Activated CD4-positive, alpha-beta T cell treated with anti-CD3 and anti-CD28 coated beads, Interleukin-2, amount 50 U/mL, for 48 hours (primary cell): ENCODE data around the gene TOLLIP.

Experiments
- DNase-seq, 2 experiments: peaks; one replicate each; pipeline ENCODE4 v3.0.0-alpha.2; 2020

The TOLLIP gene

DNA sequence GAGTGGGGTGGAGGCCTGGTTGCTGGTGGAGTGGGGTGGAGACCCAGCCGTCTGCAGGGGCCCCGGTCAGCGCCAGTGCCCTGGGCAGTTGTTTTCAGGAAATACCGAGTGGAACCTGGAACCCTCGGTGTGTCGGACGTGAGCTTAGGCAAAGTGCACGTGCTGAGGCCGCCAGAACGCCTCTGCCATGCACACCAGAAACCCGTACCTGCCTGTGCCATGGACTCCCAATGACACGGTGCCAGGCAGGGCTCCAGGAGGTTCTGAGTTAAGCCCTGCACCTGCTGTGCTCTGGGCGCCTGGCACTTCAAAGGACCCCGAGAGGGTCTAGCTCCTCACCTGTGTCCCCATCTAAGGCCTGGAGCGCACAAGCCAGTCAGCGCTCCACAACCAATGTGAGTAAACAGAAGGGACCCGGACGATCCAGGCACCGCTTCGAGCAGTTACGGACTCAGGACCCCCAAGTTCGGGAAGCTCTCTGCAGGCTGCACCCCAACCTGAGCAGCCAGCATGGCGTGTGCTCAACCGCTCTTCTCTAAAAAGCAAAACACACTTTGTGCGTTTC, 12.3 kb downstream of the TOLLIP start:
- no peak for DNase-seq

DNA sequence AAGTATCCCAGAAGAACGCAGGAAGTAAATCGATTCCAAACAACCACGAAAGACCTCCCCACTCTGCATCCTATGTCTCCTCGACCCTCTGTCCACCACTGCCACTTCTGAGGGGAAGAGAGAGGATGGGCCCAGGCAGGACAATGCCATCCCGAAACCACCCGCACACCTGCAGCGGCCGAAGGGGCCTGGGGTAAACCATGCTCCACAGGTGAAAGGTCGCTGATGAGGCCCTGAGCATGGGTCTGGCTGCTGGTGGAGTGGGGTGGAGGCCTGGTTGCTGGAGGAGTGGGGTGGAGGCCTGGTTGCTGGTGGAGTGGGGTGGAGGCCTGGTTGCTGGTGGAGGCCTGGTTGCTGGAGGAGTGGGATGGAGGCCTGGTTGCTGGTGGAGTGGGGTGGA, 13.1 kb downstream of the TOLLIP start:
- no peak for DNase-seq

DNA sequence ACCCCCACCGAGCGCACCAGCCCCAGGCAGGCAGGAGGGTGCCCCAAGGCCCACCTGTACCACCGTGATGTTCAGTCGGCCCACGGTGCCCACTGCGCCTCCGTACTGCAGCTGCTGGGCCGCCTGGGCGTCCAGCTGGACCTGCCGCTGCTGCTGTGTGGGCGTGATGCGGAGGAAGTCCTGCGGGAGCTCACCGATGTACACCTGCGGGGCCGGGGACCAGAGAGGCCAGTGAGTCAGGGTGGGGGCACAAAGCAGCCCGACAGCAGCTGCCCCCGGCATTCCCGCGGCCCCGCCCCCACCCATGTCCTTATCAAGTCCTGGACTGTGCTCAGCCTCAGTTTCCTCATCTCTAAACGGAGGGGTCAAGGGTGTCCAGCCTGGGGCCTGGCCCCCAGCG, 13.8 kb downstream of the TOLLIP start:
- no peak for DNase-seq

DNA sequence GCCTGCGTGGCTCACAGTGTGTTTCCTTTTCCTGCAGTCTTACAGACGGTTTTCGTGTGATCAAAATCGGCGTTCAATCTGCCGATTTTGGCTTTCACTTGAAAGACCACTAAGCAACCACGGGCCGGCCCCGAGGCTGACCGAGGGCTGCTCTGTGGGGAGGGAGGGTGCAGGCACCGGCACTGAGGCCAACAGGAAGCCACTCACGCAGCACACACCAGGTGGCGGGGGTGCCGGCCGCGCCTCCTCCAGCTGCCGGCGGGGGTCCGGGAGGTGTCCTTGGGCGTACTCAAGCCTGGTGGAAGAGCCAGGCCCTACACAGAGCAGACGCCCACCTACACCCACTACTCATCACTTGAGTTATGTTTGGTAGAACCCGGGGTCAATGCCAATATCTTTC, 14.3 kb downstream of the TOLLIP start:
- DNase-seq, result no peak

DNA sequence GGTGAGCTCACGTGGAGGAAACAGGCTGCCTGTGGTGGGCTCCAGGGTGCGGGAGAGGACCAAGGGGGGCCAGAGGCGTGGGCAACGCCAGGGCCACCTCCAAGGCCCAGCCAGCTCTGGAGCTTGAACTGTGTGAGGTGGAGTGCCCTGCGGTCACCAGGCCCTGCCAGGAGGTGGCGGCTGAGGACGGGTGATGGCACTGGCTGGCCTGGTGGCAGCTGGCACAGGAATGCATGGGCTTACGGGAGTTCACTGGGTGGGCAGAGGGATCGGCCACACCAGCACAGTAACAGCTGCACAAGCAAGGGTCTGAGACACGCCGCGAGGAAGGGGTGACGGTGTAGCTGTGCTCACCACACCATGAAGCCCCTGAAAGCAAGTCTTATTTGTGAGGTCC, 15.8 kb downstream of the TOLLIP start:
- peak; percentile 8 to 13 for DNase-seq

DNA sequence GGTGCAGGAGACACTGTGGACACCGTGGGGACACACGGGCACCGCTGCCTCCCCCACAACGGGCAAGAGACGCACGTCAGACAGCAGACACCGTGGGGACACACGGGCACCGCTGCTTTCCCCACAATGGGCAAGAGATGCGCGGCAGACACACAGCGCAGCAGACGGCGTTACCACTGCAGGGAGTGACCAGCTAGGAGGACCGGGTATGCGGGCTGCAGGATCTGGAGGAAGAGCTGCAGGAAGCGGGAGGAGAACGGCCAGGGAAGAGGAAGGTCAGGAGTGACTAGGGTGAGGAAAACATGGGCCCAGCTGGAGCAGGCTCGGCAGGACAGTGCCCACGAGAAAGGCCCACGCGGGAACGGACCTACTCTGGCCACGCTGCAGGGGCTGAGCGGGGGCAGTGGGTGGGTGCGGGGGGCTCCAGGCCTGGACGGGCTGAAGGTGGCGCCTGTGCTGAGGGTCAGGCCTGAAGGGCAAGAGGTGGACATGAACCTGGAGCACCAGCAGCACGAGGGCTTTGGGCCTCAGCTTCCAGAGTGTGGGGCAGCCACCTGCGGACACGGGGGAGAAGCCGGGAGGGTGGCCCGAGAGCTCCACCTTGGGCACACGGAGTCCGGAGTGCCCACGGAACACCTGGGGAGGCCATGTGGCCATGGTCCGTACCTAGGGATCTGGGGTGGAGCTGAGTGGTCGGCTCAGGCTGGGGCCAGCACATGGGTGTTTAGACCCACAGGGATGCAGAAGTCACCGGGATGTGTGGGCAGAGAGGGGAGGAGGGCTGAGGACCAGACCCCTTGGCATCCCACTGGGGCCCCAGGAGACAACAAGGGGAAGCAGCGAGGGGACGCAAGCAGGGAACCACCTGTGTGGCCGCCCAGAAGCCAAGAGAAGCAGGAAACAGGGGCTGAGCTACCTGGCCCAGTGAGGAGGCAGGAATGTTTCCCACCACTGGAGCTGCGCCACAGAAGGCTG, 16.5 kb downstream of the TOLLIP start:
- no peak for DNase-seq

DNA sequence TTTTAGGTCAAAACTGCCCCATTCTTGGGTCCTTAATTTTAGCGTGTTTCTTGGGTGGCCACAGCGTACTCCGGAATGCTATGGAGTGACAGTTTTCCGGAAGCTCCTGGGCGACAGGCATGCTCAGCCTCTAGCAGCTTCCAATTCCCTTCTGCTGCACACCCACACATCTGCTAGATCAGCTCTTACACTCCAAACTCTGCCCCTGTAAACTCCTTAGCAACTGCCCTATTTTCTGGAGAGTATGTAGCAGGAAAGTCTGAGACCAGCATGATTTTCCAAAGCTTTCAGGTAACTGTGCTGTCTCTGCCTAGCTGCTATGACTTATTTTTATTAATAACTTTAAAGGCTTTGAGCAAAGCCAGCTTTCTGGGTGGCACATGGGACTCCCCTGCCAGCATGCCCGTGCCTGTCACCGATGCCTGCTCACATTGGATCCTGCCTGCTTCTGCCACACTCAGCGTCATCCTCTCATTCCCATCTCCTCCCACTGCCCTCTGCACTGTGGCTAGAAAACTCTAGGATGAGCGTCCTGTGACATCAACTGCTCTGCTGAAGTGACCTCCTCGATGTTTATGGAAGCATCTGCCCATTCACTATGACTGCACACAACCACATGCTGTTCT, 17.3 kb downstream of the TOLLIP start:
- no peak for DNase-seq

DNA sequence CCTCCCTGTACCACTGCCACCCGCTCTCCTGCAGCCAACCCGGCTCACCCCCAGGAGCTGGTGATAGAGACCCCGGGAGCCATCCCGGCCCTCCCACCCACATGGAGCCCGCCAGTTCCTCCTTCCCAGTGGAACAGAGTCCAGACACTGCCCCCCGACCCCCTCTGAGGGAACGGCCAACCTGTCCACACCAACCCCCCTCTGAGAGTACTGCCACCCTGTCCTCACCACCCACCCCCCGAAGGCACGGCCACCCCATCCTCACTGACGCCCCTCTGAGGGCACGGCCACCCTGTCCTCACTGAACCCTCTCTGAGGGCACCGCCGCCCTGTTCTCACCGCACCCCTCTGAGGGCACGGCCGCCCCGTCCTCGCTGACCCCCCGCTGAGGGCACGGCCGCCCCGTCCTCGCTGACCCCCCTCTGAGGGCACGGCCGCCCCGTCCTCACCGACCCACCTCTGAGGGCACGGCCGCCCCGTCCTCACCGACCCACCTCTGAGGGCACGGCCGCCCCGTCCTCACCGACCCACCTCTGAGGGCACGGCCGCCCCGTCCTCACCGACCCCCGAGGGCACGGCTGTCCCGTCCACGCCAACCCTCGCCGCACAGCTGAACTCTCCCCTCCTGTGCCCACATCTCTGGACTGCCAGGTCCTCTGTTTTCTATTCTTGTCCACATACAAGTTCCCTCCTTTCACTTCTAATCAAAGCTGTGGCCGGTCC, 18.0 kb downstream of the TOLLIP start:
- no peak for DNase-seq

DNA sequence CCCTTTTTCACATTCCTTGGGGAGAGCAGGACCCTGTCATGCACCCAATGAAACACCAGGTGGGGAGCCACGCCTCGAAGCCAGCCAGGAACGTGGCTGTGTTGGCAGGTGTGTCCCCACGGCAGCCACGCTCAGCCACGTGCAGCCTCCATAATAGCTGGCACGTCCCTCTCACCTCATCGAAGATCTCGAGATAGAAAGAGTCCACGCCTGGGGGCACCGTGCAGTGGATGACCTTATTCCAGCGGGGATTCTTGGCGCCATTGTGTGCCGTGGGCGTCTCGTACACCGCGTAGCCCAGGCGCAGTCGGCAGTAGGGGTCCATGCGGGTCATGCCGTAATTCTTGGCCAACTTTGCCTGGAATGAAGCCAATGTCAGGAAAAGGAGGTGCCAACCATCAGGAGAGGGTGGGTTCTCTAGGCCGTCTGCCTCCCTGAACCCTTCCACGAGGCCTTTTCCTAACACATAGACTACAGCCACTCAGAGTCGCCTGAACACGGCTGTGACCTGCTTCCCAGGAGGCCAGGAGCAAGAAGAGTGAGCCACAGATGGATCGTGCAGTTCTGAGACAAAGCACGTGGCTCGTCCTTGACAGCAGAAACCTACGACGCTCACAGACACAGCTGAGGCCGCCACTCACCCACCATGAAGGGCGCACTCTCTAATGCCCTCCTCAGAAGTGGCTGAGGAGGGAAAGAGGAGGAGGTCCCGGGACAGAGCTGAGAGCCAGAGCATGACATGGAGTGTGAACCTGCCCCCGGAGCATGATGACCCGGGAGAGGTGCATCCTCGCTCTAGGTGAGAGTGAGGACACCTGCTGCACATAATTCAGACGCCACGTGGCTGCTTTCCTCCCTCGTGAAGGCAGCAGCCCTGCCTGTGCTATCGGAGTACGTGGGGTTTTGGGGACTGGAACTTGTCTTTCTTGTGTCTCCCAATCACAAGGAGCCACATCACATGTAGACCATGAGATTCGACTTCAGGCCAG, 19.1 kb downstream of the TOLLIP start:
- DNase-seq, result no peak

DNA sequence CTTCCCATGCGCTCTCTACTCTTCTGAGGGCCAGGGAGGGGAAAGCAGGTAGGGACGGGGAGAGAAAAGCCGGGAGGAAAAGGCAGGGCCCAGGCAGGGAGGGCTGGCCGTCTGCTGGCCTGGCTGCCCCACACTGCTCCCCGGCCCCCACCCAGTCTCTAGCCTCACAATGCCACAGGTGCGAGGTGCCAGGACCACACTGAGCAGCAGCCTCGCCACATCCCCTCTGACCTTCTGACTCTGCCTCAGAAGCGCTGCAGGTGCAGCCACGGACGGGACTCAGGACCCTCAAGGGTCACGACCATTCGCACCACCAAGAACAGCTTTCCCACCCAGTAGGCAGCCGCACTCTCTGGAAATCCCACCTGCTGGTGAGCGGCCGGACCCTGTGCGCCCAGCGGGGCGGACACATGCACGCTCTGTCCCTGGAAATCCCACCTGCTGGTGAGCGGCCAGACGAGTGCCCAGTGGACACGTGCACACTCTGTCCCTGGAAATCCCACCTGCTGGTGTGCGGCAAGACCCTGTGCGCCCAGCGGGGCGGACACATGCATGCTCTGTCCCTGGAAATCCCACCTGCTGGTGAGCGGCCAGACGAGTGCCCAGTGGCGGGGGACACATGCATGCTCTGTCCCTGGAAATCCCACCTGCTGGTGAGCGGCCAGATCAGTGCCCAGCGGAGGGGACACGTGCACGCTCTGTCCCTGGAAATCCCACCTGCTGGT, 20.1 kb downstream of the TOLLIP start:
- no peak for DNase-seq

DNA sequence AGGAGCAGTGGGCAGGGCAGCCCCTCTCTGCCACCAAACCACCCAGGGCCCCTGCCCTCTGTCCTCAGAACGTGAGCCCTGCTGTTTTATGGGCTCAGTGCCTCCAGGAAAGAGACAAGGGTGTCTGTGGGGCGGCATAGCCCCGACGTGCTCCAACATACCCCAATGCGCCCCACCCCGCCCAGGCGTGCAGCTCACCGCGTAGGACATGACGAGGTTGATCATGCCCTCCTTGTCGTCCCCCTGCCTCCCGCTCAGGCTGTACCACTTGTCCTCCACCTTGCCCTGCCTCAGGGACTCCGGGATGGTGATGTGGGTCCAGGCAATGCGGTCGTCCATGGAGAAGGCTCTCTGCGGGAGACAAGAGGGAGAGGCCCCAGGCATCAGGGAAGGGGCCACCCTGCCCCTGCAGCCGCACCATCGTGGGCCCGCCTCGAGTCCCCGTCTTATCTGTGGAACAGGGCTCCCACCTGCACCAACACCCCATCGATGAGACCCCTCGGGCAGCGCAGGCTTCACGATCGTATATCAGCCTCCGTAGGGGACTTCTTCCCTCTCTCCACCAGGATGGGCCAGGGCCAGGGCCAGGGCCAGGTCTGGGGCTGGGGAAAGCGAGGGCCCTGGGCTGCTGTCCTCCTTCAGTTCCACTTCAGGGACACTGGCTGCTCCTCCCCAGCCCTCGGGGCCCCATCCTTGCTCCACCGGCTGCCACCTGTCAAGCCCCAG, 20.8 kb downstream of the TOLLIP start:
- no peak for DNase-seq

DNA sequence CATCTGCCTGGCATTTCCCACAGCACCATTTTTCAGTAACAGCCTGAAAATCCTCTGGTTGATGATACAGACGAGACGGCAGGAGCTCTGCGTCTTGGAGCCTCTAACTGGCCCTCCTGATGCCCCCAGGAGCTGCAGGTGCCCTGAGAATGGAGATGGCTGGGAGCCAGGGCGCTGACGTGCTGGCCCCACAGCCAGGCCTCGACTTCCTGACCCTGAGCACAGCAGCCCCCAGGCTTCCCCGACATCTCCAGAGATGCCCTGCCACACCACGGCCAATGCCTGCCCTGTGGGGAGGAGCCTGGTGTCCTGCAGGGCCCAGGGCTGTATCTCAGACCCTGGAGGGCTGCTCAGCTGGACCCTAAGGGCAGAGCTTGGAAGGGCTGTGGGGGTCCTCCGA, 21.5 kb downstream of the TOLLIP start:
- no peak for DNase-seq

DNA sequence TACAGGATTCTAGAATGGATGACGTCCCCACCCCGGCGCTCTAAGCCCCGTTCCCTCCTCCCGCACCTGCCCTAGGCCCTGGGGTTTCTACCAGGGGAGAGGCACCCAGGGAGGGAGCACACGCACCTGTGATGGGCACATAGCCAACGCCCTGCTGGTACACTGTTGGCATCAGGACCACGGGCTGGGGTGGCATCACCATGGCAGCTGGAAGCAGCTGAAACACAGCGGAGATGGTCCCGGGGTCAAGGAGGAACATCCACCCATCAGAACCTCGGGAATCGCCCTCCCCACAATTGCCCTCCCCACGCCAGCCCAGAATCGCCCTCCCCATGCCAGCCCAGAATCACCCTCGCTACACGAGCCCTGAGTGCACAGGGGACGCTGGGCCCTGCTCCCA, 23.6 kb downstream of the TOLLIP start:
- no peak for DNase-seq

DNA sequence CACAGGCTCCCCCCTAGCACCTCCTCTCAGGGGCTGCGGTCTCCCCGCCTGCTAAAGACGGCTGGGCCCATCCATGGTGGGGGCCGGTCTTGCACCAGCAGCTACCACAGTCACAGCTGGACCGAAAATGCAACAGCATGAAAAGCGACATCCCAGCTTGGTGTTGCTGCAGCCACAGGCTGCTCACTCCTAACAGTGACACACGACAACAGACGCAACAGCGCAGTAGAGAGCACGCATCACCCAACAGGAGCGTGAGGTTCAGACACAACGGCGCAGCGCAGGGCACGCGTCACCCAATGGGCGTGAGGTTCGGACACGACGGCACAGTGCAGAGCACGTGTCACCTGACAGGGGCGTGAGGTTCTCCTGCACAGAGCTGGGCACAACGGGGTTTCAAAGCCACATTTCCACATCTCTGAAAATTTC, 24.1 kb downstream of the TOLLIP start:
- DNase-seq, result no peak

DNA sequence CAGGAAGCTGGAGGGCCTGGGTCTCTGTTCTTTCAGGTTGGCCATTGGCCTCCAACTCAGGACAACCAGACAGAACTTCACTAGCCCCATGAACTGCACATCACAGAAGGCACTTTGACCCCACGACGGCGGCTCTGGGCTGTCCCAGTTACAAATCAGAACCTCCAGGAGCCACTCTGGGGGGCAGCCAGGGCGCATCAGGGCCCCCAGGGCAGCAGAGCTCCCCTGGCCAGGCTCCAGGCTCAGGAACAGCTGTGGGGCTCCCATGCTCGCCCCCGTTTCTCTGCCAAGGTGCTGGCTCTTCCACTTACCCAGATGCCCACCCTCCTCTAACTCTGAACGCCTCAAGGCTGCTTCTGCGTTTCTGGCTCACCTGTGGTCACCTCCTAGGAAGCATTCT, 25.5 kb downstream of the TOLLIP start:
- no peak for DNase-seq

DNA sequence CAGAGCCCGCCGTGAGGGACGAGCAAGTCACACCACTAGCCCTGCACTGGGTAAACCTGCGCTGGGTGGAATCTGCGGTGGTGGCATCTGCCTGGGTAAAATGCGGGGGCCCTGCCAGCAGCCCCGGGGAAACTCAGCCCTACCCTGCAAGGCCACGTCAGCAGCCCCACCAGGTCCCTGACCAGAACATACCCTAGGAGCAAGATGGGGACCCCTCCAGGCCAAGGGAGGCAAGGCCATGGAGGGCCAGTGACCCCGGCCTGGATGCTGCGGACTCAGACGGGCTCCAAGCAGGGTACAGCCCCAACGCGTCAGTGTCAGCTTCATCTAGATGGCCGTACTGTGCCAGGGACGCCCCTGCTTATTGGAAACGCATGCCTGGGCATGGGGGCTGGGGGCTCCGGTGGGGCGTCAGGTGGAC, 26.3 kb downstream of the TOLLIP start:
- no peak for DNase-seq

DNA sequence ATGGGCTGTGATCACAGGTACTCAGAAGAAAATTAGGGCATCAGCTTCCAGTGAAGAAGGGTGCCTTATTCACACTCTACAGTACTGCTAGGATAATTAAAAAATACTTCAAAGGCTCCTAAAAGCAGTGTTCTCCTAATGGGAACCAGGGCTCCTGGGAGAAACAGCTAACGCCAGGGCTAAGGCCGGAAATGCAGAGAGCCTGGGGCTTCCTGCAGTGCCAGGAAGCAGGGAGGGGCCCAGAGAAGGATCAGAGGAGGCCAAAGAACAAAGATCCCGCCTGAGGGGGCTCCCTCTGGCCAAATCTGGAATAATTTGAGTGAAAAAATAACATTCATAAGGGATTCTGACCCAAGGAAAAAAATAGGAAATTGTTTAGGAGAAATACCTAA, 27.5 kb downstream of the TOLLIP start:
- DNase-seq, result no peak

DNA sequence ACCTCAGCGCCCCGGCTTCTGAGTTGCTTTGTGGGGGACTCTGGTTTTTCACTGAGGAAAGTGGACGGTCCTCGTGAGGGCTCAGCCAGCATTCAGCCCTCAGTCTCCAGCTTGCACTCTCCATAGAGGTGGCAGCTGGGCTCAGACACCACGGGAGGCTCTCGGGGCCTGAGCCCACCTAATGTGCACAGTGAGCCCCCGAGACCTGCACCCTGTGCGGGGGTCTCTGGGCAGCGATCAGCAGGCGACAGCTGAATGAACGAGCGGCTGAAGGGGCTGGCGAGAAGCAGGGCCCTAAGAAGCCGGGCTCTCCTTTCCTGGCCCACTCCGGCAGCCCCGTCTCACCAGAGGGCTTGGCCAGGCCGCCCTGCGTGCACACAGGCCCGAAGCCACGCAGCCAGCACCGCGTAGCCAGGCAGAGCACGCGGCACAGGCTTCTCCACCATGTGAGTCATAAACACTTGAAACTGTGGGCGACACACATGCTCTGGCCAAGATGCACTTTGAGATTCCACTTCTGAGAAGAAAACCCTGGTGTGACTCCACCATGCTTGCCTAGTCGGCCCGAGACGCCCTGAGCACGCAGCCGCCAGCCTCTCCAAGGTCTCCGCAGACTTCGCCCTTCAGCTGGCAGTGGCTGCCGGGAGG, 28.0 kb downstream of the TOLLIP start:
- no peak for DNase-seq

DNA sequence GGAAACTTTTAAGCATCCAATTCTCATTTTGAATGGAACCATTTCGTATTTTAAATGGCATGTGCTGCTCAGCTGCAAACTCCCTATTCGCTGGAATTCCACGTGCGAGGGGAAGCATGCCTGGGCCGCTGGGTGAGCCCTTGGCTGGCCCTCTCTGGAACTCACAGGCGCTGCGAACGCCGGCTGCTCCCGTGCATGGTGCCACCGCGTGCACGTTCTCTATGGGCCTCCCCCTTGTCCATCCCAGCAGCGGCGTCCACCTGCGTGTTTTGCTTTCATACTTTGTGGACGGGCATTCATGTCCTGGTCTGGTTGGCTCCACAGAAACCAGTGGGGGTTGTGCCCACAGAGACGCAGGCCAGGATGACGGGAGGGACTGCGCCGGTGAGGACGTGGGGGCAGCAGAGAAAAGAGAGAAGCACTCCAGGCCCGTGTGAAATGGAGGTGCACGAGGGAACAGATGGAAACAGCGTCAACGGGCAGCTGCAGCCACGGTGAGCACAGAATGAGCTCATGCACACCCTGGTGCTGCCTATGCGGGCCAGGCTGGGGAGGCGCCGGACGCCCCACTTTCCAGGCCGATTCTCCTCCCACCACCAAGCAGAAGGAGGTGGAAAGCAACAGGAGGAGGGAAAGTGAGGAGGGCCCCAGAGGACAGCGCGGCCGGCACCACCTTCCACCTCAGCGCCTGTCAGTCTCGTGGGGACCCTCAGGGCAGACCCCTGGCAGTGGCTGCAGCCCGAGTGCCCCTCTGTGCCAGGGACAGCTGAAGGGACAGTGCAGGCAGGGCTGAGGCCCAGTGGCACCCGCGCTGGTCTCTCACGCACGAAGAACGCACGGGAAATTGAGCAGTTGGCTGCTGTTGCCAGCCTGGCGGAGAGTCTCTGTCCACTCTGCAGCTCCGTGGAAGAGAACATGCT, 29.1 kb downstream of the TOLLIP start:
- no peak for DNase-seq
